ENCODE measurements around the gene PDE6A.

PDE6A gene

DNA sequence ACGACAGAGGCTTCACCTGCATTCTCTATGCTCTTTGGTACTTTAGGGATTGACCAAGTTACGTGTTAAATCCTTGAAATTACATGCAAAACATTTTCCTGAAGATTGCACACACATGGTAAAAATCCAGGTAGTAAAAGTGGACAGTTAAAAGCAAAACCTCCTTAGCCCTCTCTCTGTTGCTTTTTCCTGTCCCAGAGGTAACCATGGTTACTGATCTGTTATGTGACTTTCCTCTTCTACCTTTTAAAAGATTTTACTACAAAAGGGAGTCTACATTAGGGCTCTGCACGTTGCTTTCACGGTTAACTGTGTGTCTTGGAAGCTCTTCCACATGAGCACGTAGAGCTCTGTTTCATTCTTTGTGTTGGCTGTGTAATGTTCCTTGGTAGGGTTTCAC lies 117.5 kb downstream of the PDE6A start:
- no peak overlapping the region for H3K4me3 ChIP-seq (ENCODE audit: low read depth, low read length)
- TF ChIP-seq, protein P1, sequence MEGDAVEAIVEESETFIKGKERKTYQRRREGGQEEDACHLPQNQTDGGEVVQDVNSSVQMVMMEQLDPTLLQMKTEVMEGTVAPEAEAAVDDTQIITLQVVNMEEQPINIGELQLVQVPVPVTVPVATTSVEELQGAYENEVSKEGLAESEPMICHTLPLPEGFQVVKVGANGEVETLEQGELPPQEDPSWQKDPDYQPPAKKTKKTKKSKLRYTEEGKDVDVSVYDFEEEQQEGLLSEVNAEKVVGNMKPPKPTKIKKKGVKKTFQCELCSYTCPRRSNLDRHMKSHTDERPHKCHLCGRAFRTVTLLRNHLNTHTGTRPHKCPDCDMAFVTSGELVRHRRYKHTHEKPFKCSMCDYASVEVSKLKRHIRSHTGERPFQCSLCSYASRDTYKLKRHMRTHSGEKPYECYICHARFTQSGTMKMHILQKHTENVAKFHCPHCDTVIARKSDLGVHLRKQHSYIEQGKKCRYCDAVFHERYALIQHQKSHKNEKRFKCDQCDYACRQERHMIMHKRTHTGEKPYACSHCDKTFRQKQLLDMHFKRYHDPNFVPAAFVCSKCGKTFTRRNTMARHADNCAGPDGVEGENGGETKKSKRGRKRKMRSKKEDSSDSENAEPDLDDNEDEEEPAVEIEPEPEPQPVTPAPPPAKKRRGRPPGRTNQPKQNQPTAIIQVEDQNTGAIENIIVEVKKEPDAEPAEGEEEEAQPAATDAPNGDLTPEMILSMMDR (IDR thresholded peaks at IDR 0.05; ENCODE audit: low read depth, low read length) = no peak

DNA sequence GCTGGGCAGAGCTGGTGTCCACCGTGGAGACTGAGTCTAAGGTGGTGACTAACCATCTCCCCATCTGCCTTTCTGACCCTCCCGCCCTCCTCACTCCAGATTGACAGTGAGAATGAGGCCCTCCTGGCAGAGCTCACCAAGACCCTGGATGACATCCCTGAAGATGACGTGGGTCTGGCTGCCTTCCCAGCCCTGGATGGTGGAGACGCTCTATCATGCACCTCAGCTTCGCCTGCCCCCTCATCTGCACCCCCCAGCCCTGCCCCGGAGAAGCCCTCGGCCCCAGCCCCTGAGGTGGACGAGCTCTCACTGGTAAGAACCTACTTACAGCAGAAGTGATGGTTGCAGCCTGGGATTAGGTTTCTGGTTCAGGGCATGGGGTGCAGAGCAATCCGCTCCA lies 118.0 kb downstream of the PDE6A start:
- no peak overlapping the region for H3K4me3 ChIP-seq (ENCODE audit: low read depth, low read length)
- TF ChIP-seq, protein P1 (IDR thresholded peaks at IDR 0.05; ENCODE audit: low read depth, low read length) = no peak

DNA sequence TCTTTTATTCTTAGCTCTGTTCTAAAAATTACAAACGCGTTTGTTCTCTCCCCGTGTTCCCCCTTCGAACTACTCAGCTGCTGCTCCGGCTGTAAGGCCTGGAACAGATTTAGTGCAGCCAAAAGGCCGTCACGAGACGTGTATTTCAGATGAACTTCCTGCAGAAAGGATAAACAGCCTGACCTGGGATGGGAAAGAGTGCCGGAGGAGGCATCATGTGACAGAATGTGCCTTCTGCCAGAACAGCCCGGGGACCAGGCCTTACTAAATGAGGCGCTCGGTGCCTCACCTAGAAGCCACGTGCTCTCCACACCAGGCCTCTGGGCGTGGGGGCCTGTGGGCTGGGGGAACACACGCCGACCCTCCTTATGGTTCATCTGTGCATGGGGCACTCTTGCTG lies 119.7 kb downstream of the PDE6A start:
- TF ChIP-seq, protein P1 (IDR thresholded peaks at IDR 0.05; ENCODE audit: low read depth, low read length) = no peak
- H3K4me3 ChIP-seq (ENCODE audit: low read depth, low read length) = no peak overlapping the region

DNA sequence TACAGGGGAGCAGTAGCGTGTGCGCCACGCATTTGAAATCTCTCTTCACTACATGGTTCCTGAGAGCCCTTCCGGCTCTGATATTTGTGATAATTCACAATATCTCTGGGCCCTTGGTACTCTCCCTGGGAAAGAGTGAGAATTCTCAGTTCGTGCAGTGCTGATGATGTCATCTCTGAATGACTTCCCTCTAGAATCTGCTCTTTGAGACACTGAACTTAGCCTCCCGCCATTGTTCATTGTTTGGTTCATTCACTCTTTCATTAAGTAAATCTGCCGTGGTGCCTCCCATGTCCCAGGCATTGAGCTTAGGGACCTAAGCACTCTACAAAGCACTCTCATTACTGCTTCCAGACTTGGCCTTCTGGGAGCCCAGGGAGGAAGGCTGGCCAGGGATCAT lies 120.5 kb downstream of the PDE6A start:
- TF ChIP-seq, protein P1 (IDR thresholded peaks at IDR 0.05; ENCODE audit: low read depth, low read length) = no peak
- no peak overlapping the region for H3K4me3 ChIP-seq (ENCODE audit: low read depth, low read length)

DNA sequence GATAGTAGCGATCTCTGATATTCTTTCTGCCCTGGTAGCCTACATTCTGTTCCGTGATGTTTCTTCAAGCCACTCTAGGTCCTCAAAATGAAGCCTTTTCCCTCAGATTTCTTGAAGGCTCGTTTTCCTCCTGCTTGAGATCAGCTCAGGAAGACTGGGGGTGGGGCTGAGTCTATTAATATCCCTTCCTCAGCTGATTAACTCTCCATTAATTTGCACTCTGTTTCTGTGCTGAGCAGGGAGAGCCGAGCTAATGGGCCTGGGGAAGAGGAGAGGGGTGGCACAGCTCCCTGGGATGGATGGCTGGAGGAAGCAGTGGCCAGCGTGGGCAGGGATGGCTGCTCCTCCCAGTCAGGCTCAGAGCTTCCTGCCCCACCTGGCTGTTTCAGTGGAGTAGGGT lies 121.2 kb downstream of the PDE6A start:
- TF ChIP-seq, protein P1 (IDR thresholded peaks at IDR 0.05; ENCODE audit: low read depth, low read length) = no peak
- no peak overlapping the region for H3K4me3 ChIP-seq (ENCODE audit: low read depth, low read length)

DNA sequence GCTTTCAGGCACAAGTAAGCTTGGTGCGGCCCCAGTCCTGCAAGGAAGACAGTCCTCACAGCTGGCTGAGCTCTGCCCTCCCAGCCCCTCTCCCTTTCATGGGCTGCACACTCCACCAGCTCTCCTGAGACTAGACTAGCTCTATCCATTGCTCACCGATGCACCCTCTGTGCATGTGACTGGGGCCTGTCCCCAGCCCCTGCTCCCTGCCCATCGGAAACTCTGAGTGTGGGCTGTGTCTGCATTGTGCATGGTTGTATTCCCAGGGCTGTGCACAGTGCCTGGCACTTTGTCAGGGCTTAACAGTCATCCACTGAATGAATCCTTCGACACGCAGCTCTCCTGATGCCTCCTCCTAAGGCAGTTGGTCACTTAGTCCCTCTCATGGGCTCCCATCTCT lies 122.3 kb downstream of the PDE6A start:
- no peak overlapping the region for H3K4me3 ChIP-seq (ENCODE audit: low read depth, low read length)
- TF ChIP-seq, protein P1 (IDR thresholded peaks at IDR 0.05; ENCODE audit: low read depth, low read length) = no peak

DNA sequence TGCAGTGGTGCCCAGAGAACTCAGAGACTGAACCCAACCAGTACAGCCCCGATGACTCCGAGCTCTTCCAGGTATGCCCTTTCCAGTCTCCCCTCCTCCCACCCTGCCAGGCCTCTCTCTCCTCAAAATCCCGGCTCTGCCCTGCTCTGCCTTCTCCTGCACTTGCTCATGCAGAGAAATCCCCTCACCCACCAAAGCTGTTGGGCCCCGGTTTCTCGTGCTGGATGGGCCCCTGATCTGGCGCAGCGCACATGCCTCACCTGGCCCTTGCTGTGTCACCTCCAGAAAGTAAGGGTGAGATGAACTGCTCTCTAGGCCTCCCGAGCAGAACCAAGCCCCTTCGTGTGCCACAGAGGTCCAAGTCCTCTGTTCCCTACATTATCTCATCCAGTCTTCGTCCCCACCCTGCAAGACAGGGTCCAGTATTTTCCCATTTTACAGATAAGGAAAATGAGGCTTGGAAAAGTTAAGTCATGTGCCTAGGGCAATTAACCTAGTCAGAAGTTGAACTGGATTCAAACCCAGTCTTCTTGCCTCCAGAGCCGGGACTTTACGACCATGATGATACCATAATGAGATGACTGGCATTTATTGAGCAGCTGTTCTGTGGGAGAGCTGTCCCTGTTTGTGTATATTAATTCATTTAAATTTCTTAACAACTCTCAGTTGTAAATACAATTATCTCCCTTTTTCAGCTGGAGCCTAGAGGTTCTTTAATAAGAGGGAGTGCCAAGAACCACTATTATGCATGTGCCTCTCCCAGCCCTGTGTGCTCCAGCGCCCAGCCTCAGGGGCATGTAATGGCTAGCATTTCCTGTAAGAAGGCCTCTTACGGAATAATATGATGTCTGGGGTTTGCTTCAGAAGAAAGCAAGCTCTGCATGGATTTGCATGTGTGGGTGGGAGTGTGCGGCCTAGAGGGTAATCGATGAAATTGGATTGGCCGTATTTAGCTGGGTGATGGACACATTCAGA lies 123.8 kb downstream of the PDE6A start:
- TF ChIP-seq, protein P1 (IDR thresholded peaks at IDR 0.05; ENCODE audit: low read depth, low read length) = no peak
- no peak overlapping the region for H3K4me3 ChIP-seq (ENCODE audit: low read depth, low read length)
